HFF-Myc (cell line): ENCODE measurements around the gene ATP5F1A.

Source experiments
- DNase-seq: peaks from one replicate; pipeline ENCODE4 v3.0.0-alpha.2; 2011; ENCODE audit warnings: low read depth; ENCODE audit errors: extremely low read depth
- H3K4me3 ChIP-seq: replicated peaks from 2 replicates; pipeline ENCODE4 v1.5.1; 2011; ENCODE audit warnings: low read depth, mild to moderate bottlenecking, control low read depth, low read length
- CTCF ChIP-seq: IDR thresholded peaks from 2 replicates; pipeline ENCODE4 v1.5.1; 2012; ENCODE audit warnings: mild to moderate bottlenecking, low read depth, low read length, control low read depth; ENCODE audit errors: missing control alignments

The ATP5F1A gene

GRCh38 chr18:46046126-46046525 is 52.0 kb downstream of the ATP5F1A start:
- H3K4me3 ChIP-seq, result no peak overlapping the region
- no peak for DNase-seq
- TF ChIP-seq CTCF, result no peak

GRCh38 chr18:46042571-46043123 is 55.4 kb downstream of the ATP5F1A start:
- no peak for DNase-seq
- no peak for TF ChIP-seq CTCF
- H3K4me3 ChIP-seq, result no peak overlapping the region

- DNase-seq, result no peak
- no peak for TF ChIP-seq CTCF
- no peak overlapping the region for H3K4me3 ChIP-seq
These were observed 57.4 kb downstream of the ATP5F1A start for GRCh38 chr18:46040747-46041104.

GRCh38 chr18:46040033-46040746 is 57.9 kb downstream of the ATP5F1A start:
- no peak for TF ChIP-seq CTCF
- no peak overlapping the region for H3K4me3 ChIP-seq
- DNase-seq, result no peak

GRCh38 chr18:46037512-46038305 is 60.4 kb downstream of the ATP5F1A start:
- H3K4me3 ChIP-seq, result no peak overlapping the region
- no peak for DNase-seq
- TF ChIP-seq CTCF, result no peak

GRCh38 chr18:46035696-46036680 is 62.1 kb downstream of the ATP5F1A start:
- TF ChIP-seq CTCF, result no peak
- DNase-seq, result no peak
- H3K4me3 ChIP-seq, result no peak overlapping the region
